Endodermal cell (in vitro differentiated cells): ENCODE measurements around the gene PPP1R15A. TPM values are rescaled to one million over a fixed set of nuclear protein-coding genes. Genes with fewer than 3 reads are reported as not detected.

Experiments used
- total RNA-seq, 2 donors: library from RNA; stranded (reverse); fragmentation: NEBNext Ultra II Directional in 1 of 2; extraction: Animal tissue kit (Norgen Biotek cat#: 25700) in 1 of 2; gene quantifications; 2 replicates in 1 of 2; 3 replicates in 1 of 2; pipeline ENCODE4 v1.2.1, GENCODE V29; 2021

Gene PPP1R15A
- total RNA-seq, 2 donors from 2014 or later: 41.5 to 45.0 TPM

Other genes with a start within 250 kb of the PPP1R15A start
- 10 to 100 TPM in 1 of 2 donors, 1 to 10 TPM in 1; 5.3 to 13.1 TPM for gene DBP, start 235.0 kb upstream of the PPP1R15A start, total RNA-seq
- 10 to 100 TPM; 75.0 to 82.6 TPM for gene CA11, start 226.2 kb upstream of the PPP1R15A start, total RNA-seq
- 1 to 10 TPM; 1.2 to 1.4 TPM for gene NTN5, start 199.4 kb upstream of the PPP1R15A start, total RNA-seq
- 10 to 100 TPM in 1 of 2 donors, 1 to 10 TPM in 1; 5.8 to 11.0 TPM for gene FUT2, start 176.4 kb upstream of the PPP1R15A start, total RNA-seq
- gene MAMSTR, start 152.7 kb upstream of the PPP1R15A start, total RNA-seq: 1 to 10 TPM; 1.9 to 2.3 TPM
- gene RASIP1, start 131.8 kb upstream of the PPP1R15A start, total RNA-seq: 1 to 10 TPM; 3.4 to 5.2 TPM
- under 1 TPM; 0.22 to 0.80 TPM for gene IZUMO1, start 125.5 kb upstream of the PPP1R15A start, total RNA-seq
- gene FUT1, start 119.8 kb upstream of the PPP1R15A start, total RNA-seq: 1 to 10 TPM; 5.4 to 6.3 TPM
- gene FGF21, start 116.9 kb upstream of the PPP1R15A start, total RNA-seq: not detected
- gene BCAT2, start 61.4 kb upstream of the PPP1R15A start, total RNA-seq: 100 to 1,000 TPM in 1 of 2 donors, 10 to 100 TPM in 1; 84.8 to 101 TPM
- gene HSD17B14, start 35.9 kb upstream of the PPP1R15A start, total RNA-seq: 10 to 100 TPM; 43.0 to 81.0 TPM
- gene PLEKHA4, start 3.8 kb upstream of the PPP1R15A start, total RNA-seq: 1 to 10 TPM; 6.6 to 7.0 TPM
- gene TULP2, start 26.3 kb downstream of the PPP1R15A start, total RNA-seq: 1 to 10 TPM; 1.2 to 2.1 TPM
- gene NUCB1, start 27.9 kb downstream of the PPP1R15A start, total RNA-seq: 100 to 1,000 TPM; 177 to 222 TPM
- 1 to 10 TPM in 1 of 2 donors, under 1 TPM in 1; 0.44 to 2.3 TPM for gene DHDH, start 61.3 kb downstream of the PPP1R15A start, total RNA-seq
- 100 to 1,000 TPM; 172 to 184 TPM for gene BAX, start 82.5 kb downstream of the PPP1R15A start, total RNA-seq
- 1,000 to 10,000 TPM; 1,784 to 3,181 TPM for gene FTL, start 92.9 kb downstream of the PPP1R15A start, total RNA-seq
- 10 to 100 TPM; 63.5 to 69.1 TPM for gene GYS1, start 120.9 kb downstream of the PPP1R15A start, total RNA-seq
- 100 to 1,000 TPM; 101 to 112 TPM for gene RUVBL2, start 121.5 kb downstream of the PPP1R15A start, total RNA-seq
- gene LHB, start 144.7 kb downstream of the PPP1R15A start, total RNA-seq: under 1 TPM in 1 of 2 donors, not detected in 1; 0.59 TPM
- gene CGB3, start 151.9 kb downstream of the PPP1R15A start, total RNA-seq: not detected
- gene CGB2, start 159.5 kb downstream of the PPP1R15A start, total RNA-seq: under 1 TPM in 1 of 2 donors, not detected in 1; 0.57 TPM
- gene CGB1, start 164.5 kb downstream of the PPP1R15A start, total RNA-seq: not detected
- gene CGB5, start 171.4 kb downstream of the PPP1R15A start, total RNA-seq: under 1 TPM in 1 of 2 donors, not detected in 1; 0.44 TPM
- gene CGB8, start 176.7 kb downstream of the PPP1R15A start, total RNA-seq: not detected
- 1 to 10 TPM; 1.5 to 2.9 TPM for gene CGB7, start 185.3 kb downstream of the PPP1R15A start, total RNA-seq
- gene NTF4, start 192.4 kb downstream of the PPP1R15A start, total RNA-seq: 1 to 10 TPM; 5.0 to 8.9 TPM
- under 1 TPM in 1 of 2 donors, not detected in 1; 0.07 TPM for gene KCNA7, start 200.3 kb downstream of the PPP1R15A start, total RNA-seq
- 100 to 1,000 TPM; 284 to 292 TPM for gene SNRNP70, start 213.0 kb downstream of the PPP1R15A start, total RNA-seq
- 10 to 100 TPM in 1 of 2 donors, 1 to 10 TPM in 1; 9.5 to 14.9 TPM for gene LIN7B, start 241.9 kb downstream of the PPP1R15A start, total RNA-seq
- 1 to 10 TPM; 1.9 to 2.5 TPM for gene C19orf73, start 246.7 kb downstream of the PPP1R15A start, total RNA-seq
- 10 to 100 TPM in 1 of 2 donors, 1 to 10 TPM in 1; 7.4 to 16.5 TPM for gene PPFIA3, start 247.1 kb downstream of the PPP1R15A start, total RNA-seq